ENCODE data around the gene ZNF579.
"Not testable (repeated sequence)": the region's sequence is repeated elsewhere in the genome, so short reads cannot be mapped to it uniquely, and the experiment has no call there.

ZNF579 gene

DNA sequence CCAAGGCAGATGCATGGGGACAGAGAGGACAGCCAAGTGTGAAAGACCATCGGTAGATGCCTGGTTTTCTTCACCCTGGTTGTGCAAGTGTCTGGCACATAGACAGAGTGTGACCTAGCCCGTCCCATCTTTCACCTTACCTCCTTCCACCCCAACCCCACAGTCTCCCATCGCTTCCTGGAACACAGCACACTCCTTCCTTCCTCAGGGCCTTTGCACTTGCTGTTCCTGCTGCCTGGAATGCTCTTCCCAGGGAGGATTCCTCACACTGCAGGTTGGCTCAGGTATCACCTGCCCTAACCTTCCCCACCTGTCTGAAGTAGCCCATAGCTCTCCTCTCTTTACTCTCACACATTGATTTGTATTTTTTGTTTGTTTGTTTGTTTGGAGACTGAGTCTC is 15.7 kb upstream of the ZNF579 start:
- DNase-seq (ENCODE audit: low read depth in 3 of 3, low spot score in 1 of 3): no peak

DNA sequence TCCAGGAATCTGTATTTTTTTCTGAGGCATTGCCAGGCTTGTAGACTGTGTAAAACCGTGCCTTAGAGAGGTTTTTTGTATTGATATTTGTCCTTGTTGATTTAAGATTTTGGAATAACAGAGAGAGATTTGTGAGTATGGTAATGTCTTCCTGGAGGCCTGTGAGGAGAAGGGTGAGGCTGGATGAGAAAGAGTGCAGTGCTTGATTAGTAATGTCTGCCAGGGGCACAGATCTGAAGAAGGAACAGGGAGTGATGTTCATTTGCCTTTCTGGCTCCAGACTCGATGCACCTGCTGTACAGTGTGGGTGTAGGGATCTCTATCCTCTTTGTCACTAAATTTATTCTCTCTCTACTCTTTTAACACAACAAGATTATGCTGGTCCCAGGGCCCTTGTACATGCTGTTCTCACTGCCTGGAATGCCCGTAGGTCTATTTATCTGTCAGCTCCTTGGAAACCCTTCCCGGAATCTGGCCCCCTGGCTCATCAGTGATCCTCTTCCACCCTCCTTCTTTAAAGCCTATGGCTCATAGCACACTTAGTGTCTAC is 14.4 kb upstream of the ZNF579 start:
- DNase-seq (ENCODE audit: low read depth in 3 of 3, low spot score in 1 of 3): no peak

DNA sequence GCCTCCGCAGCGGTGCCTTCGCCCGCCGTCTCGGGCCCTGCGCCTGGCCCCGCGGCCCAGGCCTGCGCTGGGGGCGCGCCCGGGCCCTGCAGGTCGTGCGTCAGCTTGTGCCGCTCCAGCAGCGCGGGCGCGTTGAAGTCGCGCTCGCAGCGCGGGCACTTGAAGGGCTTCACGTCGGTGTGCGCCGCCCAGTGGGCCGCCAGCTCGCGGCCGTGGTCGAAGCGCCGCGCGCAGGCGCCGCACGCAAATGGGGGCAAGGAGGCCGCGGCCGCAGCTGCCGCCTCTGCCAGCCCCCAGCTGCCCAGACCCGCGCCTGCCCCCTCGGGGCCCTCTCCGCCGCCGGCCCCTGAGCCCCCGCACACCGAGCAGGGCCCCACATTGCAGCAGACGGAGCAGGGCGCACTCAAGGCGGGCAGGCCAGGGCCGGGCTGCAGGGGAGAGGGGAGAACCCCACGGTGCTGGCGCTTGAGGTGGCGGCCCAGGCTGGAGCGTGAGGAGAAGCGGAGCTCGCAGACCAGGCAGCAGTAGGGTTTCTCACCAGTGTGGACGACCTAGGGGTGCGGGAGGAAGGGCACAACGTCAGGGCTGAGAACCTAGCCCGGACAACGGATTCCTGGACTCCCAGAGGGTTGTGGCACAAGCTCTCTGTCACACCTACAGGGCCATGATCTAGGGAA is 12.6 kb upstream of the ZNF579 start:
- no peak for DNase-seq (ENCODE audit: low read depth in 3 of 3, low spot score in 1 of 3)

DNA sequence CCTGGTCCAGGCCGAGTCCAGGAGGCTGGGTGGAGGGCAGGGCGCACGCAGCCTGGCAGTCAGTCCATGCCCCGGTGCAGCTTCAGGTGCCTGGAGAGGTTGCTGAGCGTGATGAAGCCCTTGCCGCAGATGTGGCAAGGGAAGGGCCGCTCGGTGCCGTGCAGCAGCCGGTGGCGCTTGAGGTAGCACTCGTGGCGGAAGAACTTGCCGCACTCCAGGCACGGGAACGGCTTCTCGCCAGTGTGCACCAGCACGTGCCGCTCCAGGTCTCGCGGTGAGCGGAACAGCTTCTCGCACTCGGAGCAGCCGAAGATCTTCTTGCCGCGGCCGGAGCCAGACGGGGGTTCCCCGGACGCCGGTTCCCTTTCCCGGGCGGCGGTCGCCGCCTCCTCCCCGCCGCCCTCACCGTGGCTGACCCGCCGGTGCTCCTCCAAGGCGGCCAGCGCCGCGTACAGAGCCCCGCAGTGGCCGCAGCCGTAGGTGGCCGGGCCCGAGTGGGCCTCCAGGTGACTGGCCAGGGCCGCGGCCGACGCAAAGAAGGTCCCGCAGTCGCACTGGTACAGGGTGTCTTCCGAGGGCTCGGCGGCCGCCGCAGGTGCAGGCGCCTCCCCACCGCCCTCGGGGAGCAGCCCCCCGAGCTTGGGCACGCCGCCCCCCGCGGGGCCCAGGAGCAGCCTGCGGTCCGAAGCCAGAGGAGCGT is 11.9 kb upstream of the ZNF579 start:
- DNase-seq (ENCODE audit: low read depth in 3 of 3, low spot score in 1 of 3): no peak

DNA sequence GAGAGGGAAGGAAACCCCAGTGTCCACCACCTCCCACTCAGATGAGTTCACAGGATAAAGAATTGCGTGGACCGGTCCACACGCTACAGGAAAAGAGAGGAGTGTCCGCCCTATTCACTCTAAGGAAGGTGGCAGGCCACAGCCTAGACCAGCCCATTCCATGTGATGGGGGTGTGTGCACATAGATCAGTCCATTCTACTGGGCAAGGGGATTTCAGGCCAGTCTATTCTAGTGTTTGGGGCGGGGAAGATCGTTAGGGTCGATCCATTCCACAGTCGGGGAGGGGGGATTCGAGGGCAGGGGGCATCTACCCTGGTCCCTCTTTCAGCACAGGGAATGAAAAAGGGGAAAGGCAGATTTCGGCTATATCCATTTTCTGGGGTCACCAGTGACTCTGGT is 10.9 kb upstream of the ZNF579 start:
- DNase-seq (ENCODE audit: low read depth in 3 of 3, low spot score in 1 of 3): no peak

DNA sequence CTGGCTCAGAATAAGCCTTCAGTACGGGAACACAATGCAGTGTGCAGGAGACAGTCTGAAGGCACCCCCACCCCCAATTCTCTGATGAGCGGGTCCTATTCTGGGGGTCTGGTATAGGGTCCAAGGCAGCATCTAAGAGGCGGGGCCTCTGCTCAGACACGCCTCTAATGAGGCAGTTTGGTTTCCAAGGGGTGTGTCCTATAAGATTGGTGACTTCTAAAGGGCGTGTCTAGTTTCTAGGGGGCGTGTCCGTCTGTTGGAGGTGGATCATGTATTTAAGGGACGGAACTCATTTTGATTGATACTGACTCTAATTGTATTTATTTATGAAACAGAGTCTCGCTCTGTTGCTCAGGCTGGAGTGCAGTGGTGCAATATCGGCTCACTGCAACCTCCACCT is 10.0 kb upstream of the ZNF579 start:
- DNase-seq (ENCODE audit: low read depth in 3 of 3, low spot score in 1 of 3): no peak

DNA sequence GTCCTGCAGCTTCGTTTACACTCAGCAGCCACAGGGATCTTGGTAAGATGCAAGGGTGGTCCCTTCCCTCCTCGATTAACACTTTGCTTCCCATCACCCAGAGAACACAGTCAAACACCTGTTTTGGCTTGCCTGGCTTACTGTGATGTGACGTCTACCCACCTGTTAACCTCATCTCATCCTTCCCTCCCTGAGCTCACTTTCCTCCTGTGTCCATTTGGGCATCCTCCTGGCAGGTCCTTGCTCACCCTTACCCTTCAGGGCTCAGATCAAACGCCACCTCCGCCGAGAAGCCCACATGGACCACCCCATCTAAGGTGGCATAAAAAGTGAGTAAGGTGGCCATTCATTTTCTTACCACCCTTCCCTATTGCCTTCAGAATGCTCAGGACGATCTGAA is 9.5 kb upstream of the ZNF579 start:
- DNase-seq (ENCODE audit: low read depth in 3 of 3, low spot score in 1 of 3): no peak

DNA sequence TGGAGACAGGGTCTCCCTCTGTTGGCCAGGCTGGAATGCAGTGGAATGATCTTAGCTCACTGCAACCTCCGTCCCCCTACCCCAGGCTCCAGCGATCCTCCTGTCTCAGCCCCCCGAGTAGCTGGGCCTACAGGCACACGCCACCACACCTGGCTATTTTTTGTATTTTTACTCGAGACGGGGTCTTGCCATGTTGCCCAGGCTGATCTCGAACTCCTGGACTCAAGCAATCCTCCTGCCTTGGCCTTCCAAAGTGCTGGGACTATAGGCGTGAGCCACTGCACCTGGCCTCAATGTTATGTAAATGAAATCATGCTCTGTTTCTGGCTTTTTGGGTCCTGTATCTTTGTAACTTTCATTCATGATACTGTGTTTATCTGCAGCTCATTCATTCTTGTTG is 8.1 kb upstream of the ZNF579 start:
- no peak for DNase-seq (ENCODE audit: low read depth in 3 of 3, low spot score in 1 of 3)

DNA sequence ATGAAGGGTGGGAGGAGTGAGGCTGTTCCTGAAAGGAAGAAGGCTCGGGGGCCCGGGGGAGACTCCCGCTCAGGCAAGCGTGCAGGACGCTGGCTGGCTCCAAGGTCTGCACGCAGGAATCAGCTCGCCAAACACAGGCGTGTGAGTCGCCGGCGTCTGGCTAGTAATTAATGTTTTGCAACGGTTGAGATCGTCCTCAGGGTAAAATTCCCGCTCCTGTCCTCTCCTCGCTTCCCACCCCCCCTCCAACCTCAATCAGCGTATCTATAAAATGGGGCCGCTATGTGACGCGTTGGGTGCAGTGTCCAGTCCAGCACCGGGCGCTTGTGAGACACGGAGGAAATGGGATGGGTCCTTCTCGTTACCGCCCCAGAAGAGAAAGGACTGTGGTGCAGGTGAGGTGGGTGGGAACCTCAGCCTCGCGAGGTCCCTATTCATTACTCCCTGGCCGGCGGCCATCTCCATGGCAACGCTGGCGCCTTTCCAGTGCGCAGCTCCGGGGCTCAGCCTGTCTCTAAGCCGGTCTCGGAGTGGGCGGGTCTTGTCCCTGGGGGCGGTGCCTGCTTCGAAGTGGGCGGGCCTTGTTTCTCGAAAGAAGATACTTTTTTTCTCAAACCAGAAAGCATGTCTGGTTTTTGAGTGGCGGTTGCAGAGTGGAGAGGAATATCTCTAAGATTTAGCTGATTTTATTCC is 6.5 kb upstream of the ZNF579 start:
- peak; percentile 73 to 92 (median 80) for DNase-seq (ENCODE audit: low read depth in 3 of 3, low spot score in 1 of 3)

DNA sequence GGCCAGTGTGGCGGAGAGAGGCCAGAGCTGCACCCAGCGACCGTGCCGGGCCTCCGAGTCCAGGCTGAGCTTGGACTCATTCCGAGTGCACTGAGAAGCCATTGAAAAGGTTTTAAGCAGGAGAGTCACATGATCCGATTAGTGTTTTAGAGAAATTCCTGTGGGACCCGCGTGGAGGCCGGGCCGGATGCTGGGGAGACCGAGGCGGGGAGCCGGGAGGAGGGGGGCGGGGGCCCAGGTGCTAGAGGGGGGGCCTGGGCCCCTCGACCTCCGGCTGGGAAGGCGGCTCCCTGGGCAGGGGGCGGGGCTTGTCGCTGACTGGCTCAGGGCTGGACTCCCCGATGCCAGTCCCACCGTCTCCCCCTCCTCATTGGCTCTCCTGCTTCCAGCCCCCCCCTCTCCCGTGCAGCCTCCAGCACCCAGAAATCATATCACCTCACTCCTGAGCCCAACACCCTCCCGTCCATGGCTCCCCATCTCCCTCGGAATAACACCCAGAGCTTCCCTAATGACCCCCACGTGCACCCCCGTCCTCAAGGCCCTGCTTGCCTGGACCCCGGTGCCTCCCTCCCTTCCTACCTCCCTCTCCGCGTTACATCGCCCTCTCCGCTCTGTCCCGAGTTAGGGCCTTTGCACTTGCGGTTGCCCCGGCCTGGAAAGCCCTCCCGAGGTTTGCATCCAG is 5.2 kb upstream of the ZNF579 start:
- peak in 1 of 3 donors; percentile 49 for DNase-seq (ENCODE audit: low read depth in 3 of 3, low spot score in 1 of 3)

DNA sequence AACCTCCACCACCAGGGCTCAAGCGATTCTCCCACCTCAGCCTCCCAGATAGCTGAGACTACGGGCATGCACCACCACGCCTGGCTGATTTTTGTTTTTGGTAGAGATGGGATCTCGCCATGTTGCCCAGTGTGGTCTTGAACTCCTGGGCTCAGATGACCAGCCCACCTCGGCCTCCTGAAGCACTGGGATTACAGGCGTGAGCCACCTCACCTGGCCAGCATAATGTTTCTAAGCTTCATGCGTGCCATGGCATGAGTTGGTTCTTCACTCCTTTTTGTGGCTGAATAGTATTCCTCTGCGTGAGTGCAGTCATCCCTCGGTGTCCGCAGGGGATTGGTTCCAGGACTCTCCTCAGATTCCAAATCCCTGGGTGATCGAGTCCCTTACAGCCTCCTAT is 4.2 kb upstream of the ZNF579 start:
- no peak for DNase-seq (ENCODE audit: low read depth in 3 of 3, low spot score in 1 of 3)

DNA sequence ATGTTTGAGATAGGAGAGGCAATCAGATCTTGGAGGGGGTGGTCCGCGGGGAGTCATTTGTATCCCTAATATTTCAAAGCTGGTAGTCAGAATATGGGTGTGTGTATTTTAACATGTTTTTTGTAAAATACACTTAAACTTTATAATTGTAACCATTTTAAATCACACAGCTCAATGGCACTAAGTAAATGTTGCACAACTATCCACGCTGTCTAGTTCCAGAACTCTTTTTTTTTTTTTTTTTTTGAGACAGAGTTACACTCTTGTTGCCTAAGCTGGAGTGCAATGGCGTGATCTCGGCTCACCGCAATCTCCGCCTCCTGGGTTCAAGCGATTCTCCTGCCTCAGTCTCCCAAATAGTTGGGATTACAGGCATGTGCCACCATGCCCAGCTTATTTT is 3.2 kb upstream of the ZNF579 start:
- not testable (repeated sequence) for DNase-seq (ENCODE audit: low read depth in 3 of 3, low spot score in 1 of 3)

DNA sequence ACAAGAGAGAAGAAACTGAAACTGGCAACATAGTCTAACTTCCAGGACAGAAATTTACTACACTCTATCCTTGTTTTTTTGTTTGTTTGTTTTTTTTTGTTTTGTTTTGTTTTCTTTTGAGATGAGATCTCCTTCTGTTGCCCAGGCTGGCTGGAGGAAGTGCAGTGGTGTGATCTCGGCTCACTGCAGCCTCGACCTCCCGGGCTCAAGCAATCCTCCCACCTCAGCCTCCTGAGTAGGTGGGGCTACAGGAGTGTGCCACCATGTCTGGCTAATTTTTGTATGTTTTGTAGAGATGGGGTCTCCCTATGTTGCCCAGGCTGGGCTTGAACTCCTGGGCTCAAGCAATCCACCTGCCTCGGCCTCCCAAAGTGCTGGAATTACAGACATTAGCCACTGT is 1.6 kb upstream of the ZNF579 start:
- not testable (repeated sequence) for DNase-seq (ENCODE audit: low read depth in 3 of 3, low spot score in 1 of 3)

DNA sequence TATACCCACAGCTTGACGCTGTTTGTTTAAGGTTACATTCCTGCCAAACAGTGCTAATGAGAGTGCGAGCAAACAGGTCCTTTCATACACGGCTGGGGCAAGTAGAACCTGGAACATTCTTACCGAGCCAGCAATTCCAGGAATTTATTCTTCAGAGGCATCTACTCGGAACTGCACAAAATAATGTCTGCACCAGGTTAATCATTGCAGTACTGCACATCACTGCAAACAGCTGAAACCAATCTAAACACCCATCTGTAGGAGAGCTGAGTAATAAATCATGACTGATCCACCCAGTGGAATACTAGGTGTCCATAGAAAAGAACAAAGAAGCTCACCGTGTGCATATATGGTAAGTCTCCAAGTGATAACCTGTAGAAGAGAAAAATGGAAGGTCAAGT is 1.2 kb upstream of the ZNF579 start:
- no peak for DNase-seq (ENCODE audit: low read depth in 3 of 3, low spot score in 1 of 3)

DNA sequence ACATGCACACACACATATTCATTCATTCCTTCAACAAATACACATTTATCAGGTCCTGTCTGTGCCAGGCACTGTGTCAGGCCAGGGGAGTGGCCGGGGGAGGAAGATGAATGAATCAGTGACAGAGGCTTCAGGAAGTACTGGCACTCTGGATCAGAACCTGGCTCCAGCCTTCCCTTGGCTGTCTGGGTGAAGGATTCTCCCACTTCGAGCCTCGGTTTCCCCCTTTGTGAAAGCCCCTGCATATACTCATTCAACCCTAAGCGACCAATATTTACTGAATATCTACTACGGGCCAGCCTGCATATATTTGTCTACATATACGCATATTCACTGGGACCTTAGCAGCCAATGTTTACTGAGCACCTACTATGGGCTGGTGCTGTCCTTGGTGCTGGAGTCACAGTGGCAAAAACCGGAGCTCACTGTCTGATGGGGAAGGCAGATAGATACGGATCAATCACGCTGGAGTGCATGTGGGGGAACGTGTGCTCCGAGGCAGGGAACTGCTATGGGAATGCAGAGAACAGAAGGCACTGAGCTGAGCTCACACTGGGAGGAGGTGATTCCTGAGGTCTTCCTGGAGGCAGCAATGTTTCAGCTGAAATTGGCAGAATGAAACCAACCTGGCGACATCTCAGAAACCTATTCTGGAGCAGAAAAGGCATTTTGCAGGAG is 636 bp upstream of the ZNF579 start:
- DNase-seq (ENCODE audit: low read depth in 3 of 3, low spot score in 1 of 3): no peak

DNA sequence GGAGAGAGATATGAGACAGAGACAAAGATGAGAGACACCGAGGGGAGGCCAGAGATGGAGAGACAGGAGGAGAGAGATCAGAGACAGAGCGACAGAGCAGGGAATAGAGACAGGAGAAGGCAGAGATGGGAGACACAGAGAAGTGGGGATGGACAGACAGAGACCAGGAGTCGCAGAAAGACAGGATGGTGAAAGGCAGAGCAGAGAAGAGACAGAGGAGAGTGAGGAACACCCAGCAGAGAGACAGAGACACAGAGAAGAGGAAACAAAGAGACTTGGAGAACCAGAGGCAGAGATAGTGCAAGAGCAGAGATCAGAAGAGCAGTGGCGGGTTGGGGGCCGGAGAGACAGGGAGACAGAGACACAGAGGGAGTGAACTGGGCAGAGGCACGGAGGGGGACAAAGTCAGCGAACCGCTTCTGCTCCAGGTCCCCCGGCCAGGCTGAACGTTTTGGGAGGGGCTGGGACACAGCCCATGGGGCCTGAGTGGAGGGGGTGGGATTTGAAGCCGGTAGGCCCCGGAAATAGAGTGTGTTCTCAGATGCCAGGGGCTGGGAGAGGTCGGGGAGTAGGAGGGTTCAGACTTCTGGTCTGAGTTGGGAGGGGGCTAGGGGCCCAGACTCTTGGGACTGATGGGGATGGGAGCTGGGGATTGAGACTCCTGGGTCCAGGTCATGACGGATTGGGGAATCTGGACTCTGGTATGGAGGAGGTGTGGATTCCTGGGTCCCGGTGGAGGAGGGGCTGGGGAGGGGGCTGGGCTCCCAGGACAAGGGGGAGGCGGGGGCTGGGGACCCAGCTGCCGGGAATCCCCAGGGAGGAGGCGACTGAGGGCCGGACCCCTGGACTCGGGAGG is 654 bp downstream of the ZNF579 start:
- DNase-seq (ENCODE audit: low read depth in 3 of 3, low spot score in 1 of 3): no peak

DNA sequence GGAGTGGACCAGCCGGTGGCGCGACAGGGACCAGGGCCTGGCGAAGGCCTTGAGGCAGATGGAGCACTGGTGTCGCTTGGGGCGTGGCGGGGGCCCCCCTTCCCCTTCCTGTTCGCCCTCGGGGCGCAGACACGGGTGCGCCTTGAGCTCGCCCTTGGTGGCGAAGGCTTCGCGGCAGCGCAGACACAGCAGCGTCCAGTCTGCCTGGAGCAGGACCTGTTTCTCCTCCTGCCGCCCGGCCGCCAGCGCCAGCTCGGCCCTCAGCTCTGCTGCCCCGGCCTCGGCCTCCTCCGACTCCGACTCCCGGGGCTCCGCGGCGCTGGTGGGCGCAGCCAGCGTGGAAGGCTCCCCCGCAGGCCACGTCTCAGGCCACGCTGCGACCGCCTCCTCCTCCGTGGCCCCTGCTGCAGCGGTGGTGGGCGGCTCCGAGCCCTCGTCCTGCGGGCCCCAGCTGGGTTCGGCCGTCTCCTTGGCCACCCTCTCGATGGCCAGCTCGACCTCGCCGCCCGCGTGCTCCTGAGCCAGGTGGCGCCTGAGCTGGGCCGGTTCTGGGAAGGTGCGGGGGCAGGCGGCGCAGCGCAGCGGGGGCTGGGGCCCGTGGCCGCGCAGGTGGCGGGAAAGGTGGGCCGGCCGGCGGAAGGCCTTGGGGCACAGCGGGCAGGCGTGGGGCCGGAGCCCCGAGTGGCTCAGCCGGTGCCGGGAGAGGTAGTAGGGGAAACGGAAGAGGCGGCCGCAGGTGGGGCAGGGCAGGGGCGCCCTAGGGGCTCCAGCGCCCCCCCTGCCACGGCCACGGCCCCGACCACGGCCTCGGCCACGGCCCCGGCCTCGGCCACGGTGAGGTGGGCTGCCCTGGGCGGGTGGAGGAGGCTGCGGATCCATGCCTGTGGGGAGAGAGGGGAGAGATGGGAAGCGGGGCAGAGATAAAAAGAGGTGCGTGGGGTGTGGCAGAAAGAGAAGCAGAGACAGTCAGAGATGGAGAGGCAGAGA is 1.6 kb downstream of the ZNF579 start:
- DNase-seq (ENCODE audit: low read depth in 3 of 3, low spot score in 1 of 3): no peak

DNA sequence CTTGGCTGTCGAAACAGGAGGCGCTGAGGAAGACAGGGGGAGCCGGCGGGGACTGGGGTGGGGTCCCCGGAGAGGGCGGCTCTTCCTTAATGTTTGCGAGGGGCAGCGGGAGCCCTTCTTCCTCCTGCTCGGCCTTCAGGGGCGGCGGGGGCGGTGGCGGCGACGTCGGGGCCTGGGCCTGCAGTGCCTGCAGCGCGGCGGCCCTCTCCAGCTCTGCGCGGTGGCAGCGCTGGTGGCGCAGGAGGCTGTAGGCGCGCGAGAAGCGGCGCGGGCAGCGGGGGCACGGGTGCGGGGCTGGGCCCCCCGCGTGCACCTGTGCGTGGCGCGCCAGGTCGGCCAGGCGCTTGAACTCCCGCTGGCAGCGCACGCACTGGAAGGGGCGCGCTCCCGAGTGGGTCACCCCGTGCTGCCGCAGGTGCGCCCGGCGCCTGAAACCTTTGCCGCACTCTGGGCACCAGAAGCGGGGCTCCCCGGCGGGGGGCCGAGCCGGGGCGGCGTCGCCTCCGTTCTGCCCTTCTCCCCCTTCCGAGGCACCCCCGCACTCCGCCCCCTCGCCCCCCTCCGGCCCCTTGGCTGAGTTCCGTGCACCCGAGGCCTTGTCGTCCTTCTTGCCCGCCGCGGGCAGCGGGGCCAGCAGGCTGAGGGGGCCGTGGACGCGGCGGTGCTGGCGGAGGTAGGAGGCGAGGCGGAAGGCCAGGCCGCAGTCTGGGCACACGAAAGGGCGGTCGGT is 2.5 kb downstream of the ZNF579 start:
- no peak for DNase-seq (ENCODE audit: low read depth in 3 of 3, low spot score in 1 of 3)
